NCI-H187 (cell line): ENCODE measurements around the gene NGRN.

Source experiments
- DNase-seq, 2 experiments: peaks; one replicate each; lab custom pipeline; 2025; lab: John Stamatoyannopoulos, UW

Gene NGRN

GRCh38 chr15:90318591-90318990, 53.1 kb downstream of the NGRN start:
- DNase-seq: no peak

- peak in 1 of 2 experiments; percentile 39 for DNase-seq
These were observed 54.8 kb downstream of the NGRN start for GRCh38 chr15:90320062-90320884.

GRCh38 chr15:90320885-90321278, 55.4 kb downstream of the NGRN start:
- DNase-seq: no peak
